Esophagus muscularis mucosa (tissue), 4 donors: ENCODE measurements around the gene RIT1. TPM values are rescaled to one million over a fixed set of nuclear protein-coding genes. Genes with fewer than 3 reads are reported as not detected.
A peak's percentile ranks its signal among the peaks of the same experiment; 100 is the strongest.

ENCODE experiments used
- DNase-seq: peaks from one replicate; pipeline ENCODE4 v3.0.0-alpha.2; 2017; ENCODE audit errors: extremely low spot score
- H3K27ac ChIP-seq, 4 donors: fragments of 200-600 bp; sonication (generic); replicated peaks in 1 of 4; 1 replicate in 3 of 4; 2 replicates in 1 of 4; pipeline ENCODE4 v1.5.1; 2016 to 2019; ENCODE audit warnings: mild to moderate bottlenecking in 1 of 4
- H3K27me3 ChIP-seq, 4 donors: fragments of 200-600 bp; sonication (generic); one replicate each; pipeline versions ENCODE4 v1.5.1 to v1.6.0; 2016 to 2019
- H3K36me3 ChIP-seq, 4 donors: fragments of 200-600 bp; sonication (generic); one replicate each; pipeline ENCODE4 v1.5.1; 2016 to 2019
- H3K4me1 ChIP-seq, 4 donors: fragments of 200-600 bp; sonication (generic); one replicate each; pipeline ENCODE4 v1.5.1; 2016 to 2019
- H3K4me3 ChIP-seq, 4 donors: fragments of 200-600 bp; sonication (generic); 1 replicate in 2 of 4; 2 replicates in 2 of 4; pipeline ENCODE4 v1.5.1; 2016 to 2019; ENCODE audit warnings: mild to moderate bottlenecking in 4 of 4, moderate library complexity in 1 of 4
- H3K9me3 ChIP-seq, 4 donors: fragments of 200-600 bp; sonication (generic); 1 replicate in 3 of 4; 2 replicates in 1 of 4; pipeline ENCODE4 v1.5.1; 2016 to 2019
- EP300 ChIP-seq: sonication (generic); formaldehyde crosslinking; IDR thresholded peaks from one replicate; pipeline ENCODE4 v1.6.1; 2017; ENCODE audit warnings: antibody characterized with exemption
- POLR2A ChIP-seq: fragments of 450-650 bp; IDR thresholded peaks from one replicate; pipeline ENCODE4 v1.6.1; 2017; ENCODE audit warnings: antibody characterized with exemption, moderate library complexity, mild to moderate bottlenecking, low read depth
- POLR2AphosphoS5 ChIP-seq, 2 donors: sonication (generic); formaldehyde crosslinking; IDR thresholded peaks; one replicate each; pipeline ENCODE4 v1.6.1; 2017; ENCODE audit warnings: antibody characterized with exemption in 2 of 2
- WGBS: methylation state at CpG from one replicate; pipeline ENCODE4 v1.1.5; 2018; 5-methylcytosine and 5-hydroxymethylcytosine counted together
- intact Hi-C: fragments of 100-400 bp; cut with DNase I; formaldehyde crosslinking; loops from one replicate; pipeline ENCODE4 v1.15.1; 2023
- total RNA-seq, 4 donors: library from RNA; depleted of rRNA; stranded (reverse); fragments of >200 nt; gene quantifications; one replicate each; pipeline versions ENCODE4 v1.1.0 to v1.2.1, GENCODE V29; 2016
- TF ChIP-seq, protein P1 (sequence below), 3 experiments: fragments of 200-600 bp in 2 of 3; fragments of 450-650 bp in 1 of 3; sonication (generic) in 2 of 3; IDR thresholded peaks; one replicate each; pipeline ENCODE4 v1.5.1; 2017 to 2019; ENCODE audit warnings: antibody characterized with exemption in 3 of 3, mild to moderate bottlenecking in 2 of 3, moderate library complexity in 1 of 3

RIT1 gene
- total RNA-seq, 4 donors from 2014 or later: 23.0 to 36.8 (median 32.3) TPM

DNA sequence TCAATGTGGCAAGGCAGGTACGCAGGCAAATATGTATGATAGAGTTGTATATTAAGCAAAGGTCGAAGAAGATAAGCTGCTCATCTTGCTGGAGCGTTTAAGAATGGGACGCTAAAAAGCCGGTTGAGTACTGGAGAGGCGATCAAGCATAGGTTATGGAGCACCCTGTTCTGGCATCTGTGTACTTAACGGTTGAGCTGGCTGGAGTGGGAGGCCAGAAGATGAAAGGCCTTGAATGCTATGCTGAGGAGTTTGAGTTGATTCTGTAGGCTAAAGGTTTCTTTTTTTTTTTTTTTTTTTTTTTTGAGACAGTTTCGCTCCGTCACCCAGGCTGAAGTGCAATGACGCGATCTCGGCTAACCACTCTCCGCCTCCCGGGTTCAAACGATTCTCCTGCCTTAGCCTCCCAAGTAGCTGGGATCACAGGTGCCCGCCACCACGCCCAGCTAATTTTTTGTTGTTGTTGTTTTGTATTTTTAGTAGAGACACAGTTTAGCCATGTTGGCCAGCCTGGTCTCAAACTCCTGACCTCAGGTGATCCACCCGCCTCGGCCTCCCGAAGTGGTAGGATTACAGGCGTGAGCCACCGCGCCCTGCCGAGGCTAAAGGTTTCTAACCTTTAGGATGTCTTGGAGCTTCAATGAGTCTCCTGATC, 23.9 kb upstream of the RIT1 start:
- WGBS: 81% methylated on average over 24 of the region's 24 CpGs
- TF ChIP-seq, protein P1, sequence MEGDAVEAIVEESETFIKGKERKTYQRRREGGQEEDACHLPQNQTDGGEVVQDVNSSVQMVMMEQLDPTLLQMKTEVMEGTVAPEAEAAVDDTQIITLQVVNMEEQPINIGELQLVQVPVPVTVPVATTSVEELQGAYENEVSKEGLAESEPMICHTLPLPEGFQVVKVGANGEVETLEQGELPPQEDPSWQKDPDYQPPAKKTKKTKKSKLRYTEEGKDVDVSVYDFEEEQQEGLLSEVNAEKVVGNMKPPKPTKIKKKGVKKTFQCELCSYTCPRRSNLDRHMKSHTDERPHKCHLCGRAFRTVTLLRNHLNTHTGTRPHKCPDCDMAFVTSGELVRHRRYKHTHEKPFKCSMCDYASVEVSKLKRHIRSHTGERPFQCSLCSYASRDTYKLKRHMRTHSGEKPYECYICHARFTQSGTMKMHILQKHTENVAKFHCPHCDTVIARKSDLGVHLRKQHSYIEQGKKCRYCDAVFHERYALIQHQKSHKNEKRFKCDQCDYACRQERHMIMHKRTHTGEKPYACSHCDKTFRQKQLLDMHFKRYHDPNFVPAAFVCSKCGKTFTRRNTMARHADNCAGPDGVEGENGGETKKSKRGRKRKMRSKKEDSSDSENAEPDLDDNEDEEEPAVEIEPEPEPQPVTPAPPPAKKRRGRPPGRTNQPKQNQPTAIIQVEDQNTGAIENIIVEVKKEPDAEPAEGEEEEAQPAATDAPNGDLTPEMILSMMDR (IDR thresholded peaks at IDR 0.05): no peak
- TF ChIP-seq POLR2AphosphoS5 (IDR thresholded peaks at IDR 0.05) (no peak), POLR2A (no peak)
- no peaks in the 10 kb centered on the region for H3K9me3 ChIP-seq

DNA sequence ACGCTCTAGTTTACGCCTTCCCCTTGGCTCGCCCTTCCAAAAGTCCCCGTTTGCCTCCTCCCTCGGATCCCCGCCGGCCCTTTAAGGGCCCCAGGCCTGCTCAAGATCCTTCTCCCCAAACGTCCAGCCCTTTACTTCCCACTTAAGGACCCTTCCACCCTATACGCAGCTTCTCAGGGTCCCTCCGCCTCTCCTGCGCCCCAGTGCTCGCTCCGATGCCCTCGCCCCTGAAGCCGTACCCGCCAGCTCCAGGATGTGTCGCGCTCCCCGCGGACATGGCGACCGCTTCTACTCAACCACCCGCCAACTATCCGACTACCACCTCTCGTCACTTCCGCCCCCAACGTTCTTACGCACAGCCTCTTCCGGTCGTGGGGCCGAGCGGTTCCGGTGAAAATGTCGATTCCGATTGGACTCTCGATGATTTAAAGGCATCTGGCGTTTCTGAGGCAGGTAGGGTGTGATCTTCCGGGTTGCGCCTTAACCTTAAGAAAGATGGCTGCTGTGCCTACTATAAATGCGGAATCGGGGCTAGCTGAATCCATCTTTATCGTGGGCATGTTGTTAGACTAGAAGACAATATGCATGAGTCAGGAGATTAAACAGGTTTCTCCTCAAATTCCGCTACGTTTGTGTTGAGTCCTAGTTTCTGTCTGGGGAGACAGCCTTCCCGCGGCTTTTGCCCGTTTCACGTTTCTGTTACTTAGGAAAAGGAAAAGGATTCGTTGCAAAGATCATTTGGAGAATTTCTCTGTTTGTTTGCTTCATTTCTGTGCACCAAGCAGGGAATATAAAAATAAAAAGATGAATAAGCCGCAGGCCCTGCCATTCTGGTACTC, 23.2 kb upstream of the RIT1 start, which contains the start of gene KHDC4:
Gene KHDC4, minus strand, starts transcription at position 317 of the 839 bp plus-strand sequence. Its CDS starts 40 bp downstream, at position 277.
- Histone ChIP-seq H3K27me3 (no peaks in the 10 kb centered on the region), H3K27ac (peak within 1 kb of the TSS; percentile 85 to 94 (median 88)), H3K36me3 (peaks cover 13 to 43% (median 31%) of the 10 kb centered on the region in 4 donors), H3K4me1 (peaks cover 54 to 68% (median 65%) of the 10 kb centered on the region in 4 donors), H3K4me3 (peak within 1 kb of the TSS; percentile 61 to 85 (median 76)), H3K9me3 (no peaks in the 10 kb centered on the region)
- TF ChIP-seq, protein P1 (IDR thresholded peaks at IDR 0.05): peak in 2 of 3 experiments; percentile 11 to 27
- TF ChIP-seq POLR2A (peak; percentile 95), EP300 (no peak), POLR2AphosphoS5 (IDR thresholded peaks at IDR 0.05) (peak; percentile 99 to 100)
- intact Hi-C loops: no loop called here
- DNase-seq: peak; percentile 99
- WGBS: under 1% methylated on average over 49 of the region's 50 CpGs

More for the DNA sequence above, 23.9 kb upstream of the RIT1 start:
- Histone ChIP-seq H3K4me3 (peak overlapping the region; percentile 61 to 85 (median 76)), H3K27me3 (no peaks in the 10 kb centered on the region), H3K27ac (peak overlapping the region; percentile 85 to 94 (median 88)), H3K36me3 (peaks cover 5 to 36% (median 23%) of the 10 kb centered on the region in 4 donors), H3K4me1 (peaks cover 61 to 68% (median 66%) of the 10 kb centered on the region in 4 donors)
- intact Hi-C loops: no loop called here
- no peak for DNase-seq

DNA sequence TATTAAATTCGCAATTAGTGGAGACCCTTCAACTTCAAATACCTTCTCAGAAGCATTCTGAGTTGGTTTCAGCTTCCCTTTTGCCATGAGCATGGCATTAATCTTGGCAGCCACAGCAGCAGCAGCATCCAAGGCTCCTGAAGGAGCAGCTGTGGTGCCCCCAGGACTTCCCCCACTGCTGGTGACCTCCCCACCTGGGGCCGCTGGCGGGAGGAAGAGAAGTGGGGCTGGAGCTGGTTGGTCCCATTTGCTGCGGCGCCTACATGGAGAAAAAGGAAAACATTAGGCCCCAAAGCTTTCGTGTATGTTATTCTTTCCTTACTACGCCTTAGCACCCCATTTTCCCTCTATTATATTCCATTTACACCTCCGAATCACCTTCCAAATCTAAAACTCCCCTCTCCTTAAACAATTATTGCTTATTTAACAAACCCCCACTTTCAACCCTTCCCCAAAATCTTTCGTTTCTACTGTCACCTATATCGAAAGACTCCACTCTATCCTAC, 22.5 kb upstream of the RIT1 start:
- Histone ChIP-seq H3K9me3 (no peaks in the 10 kb centered on the region), H3K4me1 (peaks cover 48 to 61% (median 59%) of the 10 kb centered on the region in 4 donors), H3K27me3 (no peaks in the 10 kb centered on the region), H3K4me3 (peak overlapping the region; percentile 61 to 85 (median 76)), H3K27ac (peak overlapping the region; percentile 85 to 94 (median 88)), H3K36me3 (peaks cover 19 to 50% (median 37%) of the 10 kb centered on the region in 4 donors)
- WGBS: 3% methylated on average over 10 of the region's 10 CpGs
- intact Hi-C loops: no loop called here
- DNase-seq: no peak
- no peak for TF ChIP-seq POLR2A
- TF ChIP-seq, protein P1 (IDR thresholded peaks at IDR 0.05): no peak
- TF ChIP-seq EP300: no peak
- TF ChIP-seq POLR2AphosphoS5 (IDR thresholded peaks at IDR 0.05): no peak

DNA sequence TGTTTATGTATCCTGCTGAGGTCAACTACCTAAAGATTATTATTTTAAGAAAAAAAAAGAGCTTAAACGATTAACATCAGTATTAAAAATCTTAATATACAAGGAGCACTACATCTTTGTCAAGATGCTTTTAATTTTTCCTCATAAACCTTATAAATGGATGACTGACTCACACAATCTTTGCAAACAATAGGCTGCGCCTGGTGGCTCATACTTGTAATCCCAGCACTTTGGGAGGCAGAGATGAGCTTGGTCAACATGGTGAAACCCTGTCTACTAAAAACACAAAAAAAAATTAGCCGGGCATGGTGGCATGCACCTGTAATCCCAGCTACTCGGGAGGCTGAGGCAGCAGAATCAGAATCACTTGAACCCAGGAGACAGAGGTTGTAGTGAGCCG, 21.3 kb upstream of the RIT1 start:
- no peak overlapping the region for H3K27ac ChIP-seq
- 83% methylated on average over 5 of the region's 5 CpGs for WGBS
- TF ChIP-seq, protein P1 (IDR thresholded peaks at IDR 0.05): no peak
- no peak for TF ChIP-seq POLR2AphosphoS5 (IDR thresholded peaks at IDR 0.05)
- H3K4me1 ChIP-seq: peaks cover 41 to 52% (median 51%) of the 10 kb centered on the region in 4 donors
- H3K36me3 ChIP-seq: peaks cover 29 to 61% (median 49%) of the 10 kb centered on the region in 4 donors
- H3K9me3 ChIP-seq: no peaks in the 10 kb centered on the region
- peak overlapping the region in 1 of 4 donors; percentile 73 for H3K4me3 ChIP-seq
- no peak for DNase-seq
- intact Hi-C loops: no loop called here
- H3K27me3 ChIP-seq: no peaks in the 10 kb centered on the region
